SK-N-SH (cell line): ENCODE results near the gene CSTF2. TPM values are rescaled to one million over a fixed set of nuclear protein-coding genes. Genes with fewer than 3 reads are reported as not detected.

ENCODE experiments used
- CTCF ChIA-PET: fragments of 300-600, 350-600 bp; formaldehyde crosslinking; extraction: SDS; loops from one replicate; lab custom pipeline; 2021; lab: Yijun Ruan, JAX
- POLR2A ChIA-PET: fragments of 350-600 bp; sonication (Branson Sonifier 250); formaldehyde crosslinking; extraction: SDS; loops from one replicate; lab custom pipeline; 2020; ENCODE audit warnings: antibody characterized with exemption, inconsistent platforms; lab: Yijun Ruan, JAX
- DNase-seq: peaks from one replicate; pipeline ENCODE4 v3.0.0; 2012
- H2AFZ ChIP-seq: fragments of 200-600 bp; sonication (generic); 2 replicates; pipeline ENCODE4 v1.8.1; 2016; ENCODE audit warnings: antibody characterized with exemption, mild to moderate bottlenecking, low read depth
- H3F3A ChIP-seq: fragments of 200-600 bp; sonication (generic); replicated peaks from 2 replicates; pipeline ENCODE3; 2016; ENCODE audit warnings: antibody characterized with exemption, mild to moderate bottlenecking; ENCODE audit not compliant: insufficient read depth
- H3K27ac ChIP-seq, 2 experiments: fragments of 200-500 bp in 1 of 2; fragments of 200-600 bp in 1 of 2; sonication (Bioruptor generic) in 1 of 2; sonication (generic), shearing (Covaris generic) in 1 of 2; 2 replicates each; pipeline versions ENCODE4 v1.5.1 to v1.6.1; 2014 to 2016; ENCODE audit warnings: low read depth in 2 of 2, inconsistent platforms in 1 of 2, low read length in 1 of 2, mild to moderate bottlenecking in 1 of 2, mixed read lengths in 1 of 2
- H3K27me3 ChIP-seq: fragments of 200-600 bp; sonication (generic), shearing (Covaris generic); 2 replicates; pipeline ENCODE4 v1.6.1; 2016; ENCODE audit warnings: mixed run types; ENCODE audit not compliant: insufficient read depth
- H3K36me3 ChIP-seq, 2 experiments: fragments of 200-500 bp in 1 of 2; fragments of 200-600 bp in 1 of 2; sonication (Bioruptor generic) in 1 of 2; sonication (generic) in 1 of 2; replicated peaks in 1 of 2; 2 replicates each; pipeline versions ENCODE3 to v1.5.1; 2014 to 2016; ENCODE audit warnings: low read length in 1 of 2, mild to moderate bottlenecking in 1 of 2; ENCODE audit not compliant: insufficient read depth in 2 of 2, control insufficient read depth in 1 of 2
- H3K4me1 ChIP-seq, 2 experiments: fragments of 200-500 bp in 1 of 2; fragments of 200-600 bp in 1 of 2; sonication (Bioruptor generic) in 1 of 2; sonication (generic), shearing (Covaris generic) in 1 of 2; 2 replicates each; pipeline versions ENCODE4 v1.5.1 to v1.6.1; 2014 to 2016; ENCODE audit warnings: low read depth in 1 of 2, low read length in 1 of 2, mixed run types in 1 of 2; ENCODE audit not compliant: insufficient read depth in 2 of 2, control insufficient read depth in 1 of 2
- H3K4me2 ChIP-seq: fragments of 200-600 bp; sonication (generic), shearing (Covaris generic); 2 replicates; pipeline ENCODE4 v1.6.1; 2017; ENCODE audit warnings: mixed run types
- H3K4me3 ChIP-seq, 2 experiments: fragments of 200-500 bp in 1 of 2; fragments of 200-600 bp in 1 of 2; sonication (Bioruptor generic) in 1 of 2; sonication (generic), shearing (Covaris generic) in 1 of 2; 2 replicates each; pipeline versions ENCODE4 v1.5.1 to v1.8.1; 2014 to 2016; ENCODE audit warnings: low read depth in 2 of 2, inconsistent platforms in 1 of 2, low read length in 1 of 2, mild to moderate bottlenecking in 1 of 2, mixed read lengths in 1 of 2, moderate library complexity in 1 of 2
- H3K79me2 ChIP-seq: fragments of 200-600 bp; sonication (generic); 2 replicates; pipeline ENCODE4 v1.8.1; 2017; ENCODE audit warnings: mild to moderate bottlenecking; ENCODE audit not compliant: insufficient read depth
- H3K9ac ChIP-seq: fragments of 200-600 bp; sonication (generic); 2 replicates; pipeline ENCODE4 v1.6.1; 2017; ENCODE audit warnings: mixed run types
- H3K9me2 ChIP-seq: fragments of 200-600 bp; sonication (generic); 2 replicates; pipeline ENCODE4 v1.6.1; 2017; ENCODE audit warnings: mixed run types
- H3K9me3 ChIP-seq: fragments of 200-600 bp; sonication (generic); 2 replicates; pipeline ENCODE4 v1.6.1; 2017; ENCODE audit warnings: mixed run types, mild to moderate bottlenecking, moderate library complexity
- H4K20me1 ChIP-seq: fragments of 200-600 bp; sonication (generic); 2 replicates; pipeline ENCODE4 v1.6.1; 2017; ENCODE audit warnings: mild to moderate bottlenecking, mixed run types; ENCODE audit not compliant: insufficient read depth
- CTCF ChIP-seq: fragments of 200-600 bp; sonication (generic); IDR thresholded peaks from 2 replicates; pipeline ENCODE4 v1.6.1; 2017; ENCODE audit warnings: antibody characterized with exemption, mild to moderate bottlenecking, moderate library complexity
- EP300 ChIP-seq, 2 experiments: IDR thresholded peaks; 2 replicates each; pipeline versions ENCODE4 v1.4.0 to v1.6.1; 2012; ENCODE audit warnings: borderline replicate concordance in 1 of 2, low read depth in 1 of 2, low read length in 1 of 2
- EZH2phosphoT487 ChIP-seq: fragments of 200-600 bp; sonication (generic); IDR thresholded peaks from 2 replicates; pipeline ENCODE4 v1.6.1; 2017; ENCODE audit warnings: low read depth, mixed run types, mild to moderate bottlenecking, antibody characterized with exemption, moderate library complexity, borderline replicate concordance
- FOSL2 ChIP-seq: IDR thresholded peaks from 2 replicates; pipeline ENCODE4 v1.4.0; 2012; ENCODE audit warnings: low read depth, mild to moderate bottlenecking, moderate library complexity, borderline replicate concordance
- FOXJ3 ChIP-seq: sonication (generic); formaldehyde crosslinking; IDR thresholded peaks from 2 replicates; pipeline ENCODE4 v1.5.1; 2020; ENCODE audit warnings: mild to moderate bottlenecking, missing genetic modification reagents
- FOXM1 ChIP-seq: IDR thresholded peaks from 2 replicates; pipeline ENCODE4 v1.4.0; 2012; ENCODE audit warnings: low read depth, mild to moderate bottlenecking
- GABPA ChIP-seq: IDR thresholded peaks from 2 replicates; pipeline ENCODE4 v1.4.0; 2012; ENCODE audit warnings: low read depth, mild to moderate bottlenecking
- IRF3 ChIP-seq: fragments of 150-350 bp; IDR thresholded peaks from 2 replicates; pipeline ENCODE4 v1.6.1; 2016; ENCODE audit warnings: mild to moderate bottlenecking, low read depth, low read length
- JUND ChIP-seq: IDR thresholded peaks from 2 replicates; pipeline ENCODE4 v1.4.0; 2012
- MXI1 ChIP-seq: IDR thresholded peaks from 2 replicates; pipeline ENCODE4 v1.6.1; 2012; ENCODE audit warnings: mild to moderate bottlenecking, low read depth, low read length, improper control_type of control experiment
- NFIC ChIP-seq: IDR thresholded peaks from 2 replicates; pipeline ENCODE4 v1.4.0; 2012; ENCODE audit warnings: borderline replicate concordance
- RFX5 ChIP-seq: IDR thresholded peaks from 2 replicates; pipeline ENCODE4 v1.6.1; 2012; ENCODE audit warnings: mild to moderate bottlenecking, improper control_type of control experiment, low read length
- SMC3 ChIP-seq: IDR thresholded peaks from 2 replicates; pipeline ENCODE4 v1.6.1; 2012; ENCODE audit warnings: low read depth, low read length, improper control_type of control experiment
- TAF1 ChIP-seq: IDR thresholded peaks from 2 replicates; pipeline ENCODE4 v1.6.1; 2012; ENCODE audit warnings: low read depth, mild to moderate bottlenecking, low read length, moderate library complexity, borderline replicate concordance
- TCF12 ChIP-seq: IDR thresholded peaks from 2 replicates; pipeline ENCODE4 v1.4.0; 2012
- WGBS: methylation state at CpG from one replicate; pipeline ENCODE4 v1.1.6; 2017; ENCODE audit warnings: low lambda C conversion rate; 5-methylcytosine and 5-hydroxymethylcytosine counted together
- polyA plus RNA-seq, 3 experiments: library from polyadenylated mRNA; depleted of rRNA; stranded (reverse); fragments of >200 nt; gene quantifications; 2 replicates each; pipeline ENCODE4 v1.2.3, GENCODE V29; 2012
- TF ChIP-seq, protein P1 (sequence below): IDR thresholded peaks from 2 replicates; pipeline ENCODE4; 2012
- TF ChIP-seq, protein P2 (sequence below): IDR thresholded peaks from 2 replicates; pipeline ENCODE4 v1.4.0; 2012; ENCODE audit warnings: low read depth, borderline replicate concordance

CSTF2 gene
- polyA plus RNA-seq, 1 of the 3 experiments (the other 2 are of a cell fraction): 33.1 TPM

GRCh38 chrX:100871594-100872560, 51.7 kb downstream of the CSTF2 start:
- ChIA-PET POLR2A (no interaction called here), CTCF (interaction anchor here (0.6 kb wide), 1 partner anchor 103 kb away, joined by 3 read pairs; no protein-coding TSS in a partner anchor)
- Histone ChIP-seq H3K27ac (no peak overlapping the region), H3K9me3 (no peaks in the 10 kb centered on the region), H3K9ac (no peak overlapping the region), H2AFZ (no peak overlapping the region), H3K9me2 (no peaks in the 10 kb centered on the region), H3F3A (no peaks in the 10 kb centered on the region), H4K20me1 (no peaks in the 10 kb centered on the region), H3K4me1 (no peaks in the 10 kb centered on the region)
- no peak for DNase-seq
- TF ChIP-seq, protein P1, sequence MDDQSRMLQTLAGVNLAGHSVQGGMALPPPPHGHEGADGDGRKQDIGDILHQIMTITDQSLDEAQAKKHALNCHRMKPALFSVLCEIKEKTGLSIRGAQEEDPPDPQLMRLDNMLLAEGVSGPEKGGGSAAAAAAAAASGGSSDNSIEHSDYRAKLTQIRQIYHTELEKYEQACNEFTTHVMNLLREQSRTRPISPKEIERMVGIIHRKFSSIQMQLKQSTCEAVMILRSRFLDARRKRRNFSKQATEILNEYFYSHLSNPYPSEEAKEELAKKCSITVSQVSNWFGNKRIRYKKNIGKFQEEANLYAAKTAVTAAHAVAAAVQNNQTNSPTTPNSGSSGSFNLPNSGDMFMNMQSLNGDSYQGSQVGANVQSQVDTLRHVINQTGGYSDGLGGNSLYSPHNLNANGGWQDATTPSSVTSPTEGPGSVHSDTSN: no peak
- TF ChIP-seq FOSL2 (no peak), MXI1 (no peak), SMC3 (no peak), JUND (no peak), TAF1 (no peak), FOXJ3 (CRISPR knock-in tag) (no peak), CTCF (no peak), FOXM1 (no peak), TCF12 (no peak), EP300 (IDR thresholded peaks at IDR 0.05; ENCODE audit: borderline replicate concordance in 1 of 2, low read depth in 1 of 2, low read length in 1 of 2) (no peak), EZH2phosphoT487 (no peak), IRF3 (no peak), GABPA (no peak), RFX5 (no peak), NFIC (no peak)
- TF ChIP-seq, protein P2, sequence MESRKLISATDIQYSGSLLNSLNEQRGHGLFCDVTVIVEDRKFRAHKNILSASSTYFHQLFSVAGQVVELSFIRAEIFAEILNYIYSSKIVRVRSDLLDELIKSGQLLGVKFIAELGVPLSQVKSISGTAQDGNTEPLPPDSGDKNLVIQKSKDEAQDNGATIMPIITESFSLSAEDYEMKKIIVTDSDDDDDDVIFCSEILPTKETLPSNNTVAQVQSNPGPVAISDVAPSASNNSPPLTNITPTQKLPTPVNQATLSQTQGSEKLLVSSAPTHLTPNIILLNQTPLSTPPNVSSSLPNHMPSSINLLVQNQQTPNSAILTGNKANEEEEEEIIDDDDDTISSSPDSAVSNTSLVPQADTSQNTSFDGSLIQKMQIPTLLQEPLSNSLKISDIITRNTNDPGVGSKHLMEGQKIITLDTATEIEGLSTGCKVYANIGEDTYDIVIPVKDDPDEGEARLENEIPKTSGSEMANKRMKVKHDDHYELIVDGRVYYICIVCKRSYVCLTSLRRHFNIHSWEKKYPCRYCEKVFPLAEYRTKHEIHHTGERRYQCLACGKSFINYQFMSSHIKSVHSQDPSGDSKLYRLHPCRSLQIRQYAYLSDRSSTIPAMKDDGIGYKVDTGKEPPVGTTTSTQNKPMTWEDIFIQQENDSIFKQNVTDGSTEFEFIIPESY: no peak
- TF ChIP-seq, all 33 proteins: peak for 0
- WGBS: 30% methylated on average over 9 of the region's 9 CpGs
- peaks cover 14% of the 10 kb centered on the region; the same call in 1 of the 2 replicates for H3K27me3 ChIP-seq
- no peak overlapping the region for H3K4me2 ChIP-seq
- no peaks in the 10 kb centered on the region for H3K36me3 ChIP-seq
- H3K79me2 ChIP-seq: no peaks in the 10 kb centered on the region
- H3K4me3 ChIP-seq: no peak overlapping the region
